NOMO-1 treated with DMSO at 0.1 percent for 48 hours (cell line): ENCODE measurements around the gene AFAP1L2.

Source experiments
- DNase-seq: peaks from one replicate; lab custom pipeline; 2025; ENCODE audit not compliant: unreplicated experiment; lab: John Stamatoyannopoulos, UW

AFAP1L2 gene

GRCh38 chr10:114412907-114413797 is 8.8 kb upstream of the AFAP1L2 start:
- no peak for DNase-seq

- no peak for DNase-seq
Observed at GRCh38 chr10:114408968-114409444, 4.7 kb upstream of the AFAP1L2 start.

GRCh38 chr10:114408112-114408967 is 4.0 kb upstream of the AFAP1L2 start:
- no peak for DNase-seq

GRCh38 chr10:114406455-114406854 is 2.2 kb upstream of the AFAP1L2 start:
- DNase-seq = no peak

- DNase-seq = no peak
Observed at GRCh38 chr10:114405011-114405350, 679 bp upstream of the AFAP1L2 start.

GRCh38 chr10:114403541-114404161 is 651 bp downstream of the AFAP1L2 start:
- no peak for DNase-seq

GRCh38 chr10:114402871-114403540 is 1.3 kb downstream of the AFAP1L2 start:
- DNase-seq = no peak

- no peak for DNase-seq
Observed at GRCh38 chr10:114402233-114402632, 2.1 kb downstream of the AFAP1L2 start.

GRCh38 chr10:114401195-114401791 is 3.0 kb downstream of the AFAP1L2 start:
- no peak for DNase-seq

GRCh38 chr10:114400091-114400490 is 4.2 kb downstream of the AFAP1L2 start:
- no peak for DNase-seq

GRCh38 chr10:114399576-114399975 is 4.7 kb downstream of the AFAP1L2 start:
- DNase-seq = no peak

GRCh38 chr10:114398587-114399331 is 5.5 kb downstream of the AFAP1L2 start:
- DNase-seq = no peak

- DNase-seq = no peak
Observed at GRCh38 chr10:114397651-114398145, 6.6 kb downstream of the AFAP1L2 start.

GRCh38 chr10:114396464-114396863 is 7.8 kb downstream of the AFAP1L2 start:
- no peak for DNase-seq

GRCh38 chr10:114395366-114396022 is 8.8 kb downstream of the AFAP1L2 start:
- DNase-seq = no peak

GRCh38 chr10:114394531-114394930 is 9.8 kb downstream of the AFAP1L2 start:
- DNase-seq = no peak

GRCh38 chr10:114393886-114394285 is 10.4 kb downstream of the AFAP1L2 start:
- no peak for DNase-seq

GRCh38 chr10:114393482-114393881 is 10.8 kb downstream of the AFAP1L2 start:
- no peak for DNase-seq
